Inferior parietal cortex (tissue), 1 donor: Measurements from ENCODE around the gene GRM8.

Experiments used
- DNase-seq: peaks from one replicate; pipeline ENCODE4 v3.0.0-alpha.2; 2016; ENCODE audit errors: extremely low spot score

GRM8 gene

GRCh38 chr7:126442908-126443307, 809.8 kb downstream of the GRM8 start:
- no peak for DNase-seq

DNA sequence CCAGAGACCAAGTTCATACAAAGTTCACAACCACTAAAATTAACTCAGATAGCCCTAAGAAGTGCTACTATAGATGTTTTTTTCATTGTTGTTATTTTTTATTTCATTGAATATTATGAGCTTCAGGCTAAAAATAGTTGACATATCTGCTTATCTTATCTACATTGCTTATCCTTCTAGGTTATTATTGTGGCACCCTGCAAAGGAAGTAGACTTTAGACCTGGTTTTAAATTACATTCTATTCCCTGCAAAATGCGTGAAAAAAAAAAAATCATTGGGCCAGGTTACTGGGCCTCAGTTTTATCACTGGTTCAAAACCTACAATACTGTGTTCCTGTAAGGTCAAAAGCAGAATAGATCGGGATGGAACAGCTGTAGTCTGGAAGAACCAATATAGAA, 811.0 kb downstream of the GRM8 start:
- no peak for DNase-seq

DNA sequence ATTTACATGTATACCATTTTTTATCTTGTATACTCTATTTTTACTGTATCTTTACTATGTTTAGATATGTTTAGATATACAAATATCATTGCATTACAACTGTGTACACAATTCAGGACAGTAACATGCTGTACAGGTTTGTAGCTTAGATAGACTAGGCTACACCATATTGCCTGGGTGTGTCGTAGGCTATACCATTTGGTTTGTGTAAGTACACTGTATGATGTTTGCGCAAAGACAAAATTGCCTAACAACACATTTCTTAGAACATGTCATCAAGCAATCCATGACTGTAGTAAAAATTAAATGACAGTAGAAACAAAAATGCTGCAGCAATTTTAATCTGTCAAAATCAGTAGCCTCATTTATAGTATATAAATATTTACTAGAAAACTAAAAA, 812.2 kb downstream of the GRM8 start:
- no peak for DNase-seq

- DNase-seq, result no peak
Observed at GRCh38 chr7:126436213-126436868, 816.4 kb downstream of the GRM8 start.

DNA sequence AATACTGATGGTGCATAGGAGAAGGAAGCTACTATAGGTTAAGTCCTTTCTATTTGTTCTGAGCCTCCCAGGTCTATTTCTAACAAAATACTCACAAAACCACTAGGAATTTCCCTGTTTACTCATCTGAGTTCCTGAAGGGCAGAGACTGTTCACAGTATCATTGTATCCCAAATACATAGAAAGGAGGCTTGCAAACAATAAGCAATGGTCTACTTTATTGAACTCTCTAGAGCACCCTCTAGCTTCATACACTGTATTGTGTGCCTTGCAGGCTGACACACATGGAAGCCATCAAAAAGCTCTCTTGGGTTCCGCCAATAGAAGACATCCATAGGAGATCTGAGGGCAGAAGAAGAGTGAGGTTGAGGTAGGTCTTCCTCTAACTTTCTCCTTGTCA, 826.1 kb downstream of the GRM8 start:
- no peak for DNase-seq

DNA sequence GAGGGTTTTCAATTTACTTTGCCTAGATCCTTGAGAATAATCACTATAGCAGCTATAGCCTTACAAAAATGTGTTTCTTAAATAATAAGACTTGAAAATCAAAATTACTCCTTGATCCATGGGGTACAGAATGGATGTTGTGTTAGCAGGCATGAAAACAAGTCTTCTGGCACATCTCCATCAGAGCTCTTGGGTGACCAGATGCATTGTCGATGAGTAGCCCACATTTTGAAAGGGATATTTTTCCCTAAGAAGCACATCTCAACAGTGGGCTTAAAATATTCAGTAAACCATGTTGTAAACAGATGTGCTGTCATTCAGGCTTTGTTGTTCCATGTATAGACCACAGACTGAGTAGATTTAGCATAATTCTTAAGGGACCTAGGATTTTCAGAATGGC, 827.8 kb downstream of the GRM8 start:
- no peak for DNase-seq

GRCh38 chr7:126419047-126419446, 833.7 kb downstream of the GRM8 start:
- DNase-seq, result no peak

GRCh38 chr7:126411821-126412383, 840.8 kb downstream of the GRM8 start:
- no peak for DNase-seq

- DNase-seq, result no peak
Observed at GRCh38 chr7:126411032-126411820, 841.5 kb downstream of the GRM8 start.

- DNase-seq, result no peak
Observed at GRCh38 chr7:126403040-126403439, 849.7 kb downstream of the GRM8 start.

GRCh38 chr7:126401918-126402317, 850.8 kb downstream of the GRM8 start:
- no peak for DNase-seq

- no peak for DNase-seq
Observed at GRCh38 chr7:126398851-126399529, 853.8 kb downstream of the GRM8 start.

- no peak for DNase-seq
Observed at GRCh38 chr7:126398285-126398684, 854.5 kb downstream of the GRM8 start.

- DNase-seq, result no peak
Observed at GRCh38 chr7:126394406-126394805, 858.3 kb downstream of the GRM8 start.
